Activated T-helper 17 cell treated with anti-CD3 and anti-CD28 coated beads, Interleukin-2, amount 50 U/mL, for 72 hours (primary cell): ENCODE data around the gene SMIM12. TPM values are rescaled to one million over a fixed set of nuclear protein-coding genes. Genes with fewer than 3 reads are reported as not detected.
"Not testable (repeated sequence)": the region's sequence is repeated elsewhere in the genome, so short reads cannot be mapped to it uniquely, and the experiment has no call there.

Source experiments
- ATAC-seq: fragments of 150-1000 bp; cut with Tn5 transposase; replicated peaks from 2 replicates; pipeline ENCODE4 v1.10.0; 2021; ENCODE audit warnings: mild to moderate bottlenecking, moderate library complexity
- H3K27ac Mint-ChIP-seq: one replicate; pipeline ENCODE4 v1.8.0; 2022; ENCODE audit warnings: mixed read lengths
- H3K27me3 Mint-ChIP-seq: one replicate; pipeline ENCODE4 v1.8.0; 2022; ENCODE audit warnings: mixed read lengths
- H3K36me3 Mint-ChIP-seq: one replicate; pipeline ENCODE4 v1.8.0; 2022; ENCODE audit warnings: low read depth, mild to moderate bottlenecking, mixed read lengths
- H3K4me1 Mint-ChIP-seq: one replicate; pipeline ENCODE4 v1.8.0; 2022; ENCODE audit warnings: mixed read lengths
- H3K4me3 Mint-ChIP-seq: one replicate; pipeline ENCODE4 v1.8.0; 2022; ENCODE audit warnings: mild to moderate bottlenecking, mixed read lengths
- H3K9me3 Mint-ChIP-seq: one replicate; pipeline ENCODE4 v1.8.0; 2022; ENCODE audit warnings: mixed read lengths
- total RNA-seq, 2 donors: library from RNA; stranded (reverse); gene quantifications; one replicate each; pipeline ENCODE4 v1.2.3, GENCODE V29; 2022

SMIM12 gene
- total RNA-seq, 2 donors from 2014 or later, result 30.3 to 60.0 TPM

DNA sequence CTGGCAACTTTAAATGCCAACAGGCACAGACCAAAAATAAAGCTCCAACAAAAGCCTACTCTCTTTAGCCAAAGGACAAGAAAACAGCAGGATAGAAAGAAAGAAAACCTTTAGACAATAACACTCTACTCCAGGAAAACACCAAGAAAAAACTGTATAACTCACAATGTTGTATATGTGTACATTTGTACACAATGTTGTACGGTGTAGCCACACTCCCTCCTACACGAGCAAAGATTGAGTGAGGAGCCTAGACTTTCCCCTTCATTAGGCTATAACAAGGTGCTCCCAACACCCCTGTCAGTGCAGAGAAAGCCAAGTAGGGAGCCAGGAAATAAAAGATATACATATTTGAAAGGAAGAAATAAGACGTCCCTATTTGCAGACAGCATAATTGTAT is 42.8 kb downstream of the SMIM12 start:
- no peaks in the 10 kb centered on the region for H3K36me3 Mint-ChIP-seq
- H3K27me3 Mint-ChIP-seq, result no peaks in the 10 kb centered on the region
- no peak overlapping the region for H3K4me3 Mint-ChIP-seq
- H3K4me1 Mint-ChIP-seq, result no peaks in the 10 kb centered on the region
- no peak overlapping the region for H3K27ac Mint-ChIP-seq
- no peak for ATAC-seq
- H3K9me3 Mint-ChIP-seq, result no peaks in the 10 kb centered on the region

DNA sequence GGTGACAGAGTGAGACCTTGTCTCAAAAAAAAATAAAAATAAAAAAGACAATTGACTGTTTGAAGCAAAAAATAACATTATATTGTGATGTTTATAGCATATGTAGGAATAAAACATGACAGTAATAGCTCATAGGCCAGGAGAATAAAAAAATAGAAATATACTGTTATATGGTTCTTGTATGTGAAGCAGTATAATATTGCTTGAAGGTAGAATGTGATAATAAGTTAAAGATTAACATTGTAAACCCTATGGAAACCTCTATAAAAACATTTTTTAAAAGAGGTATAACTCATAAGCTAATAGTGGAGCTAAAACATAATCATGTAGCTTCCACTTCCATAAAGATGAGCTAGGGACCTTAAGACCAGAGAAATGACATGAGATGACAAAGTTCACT is 43.2 kb downstream of the SMIM12 start:
- Mint-ChIP-seq H3K9me3 (no peaks in the 10 kb centered on the region), H3K27me3 (no peaks in the 10 kb centered on the region), H3K36me3 (no peaks in the 10 kb centered on the region)

DNA sequence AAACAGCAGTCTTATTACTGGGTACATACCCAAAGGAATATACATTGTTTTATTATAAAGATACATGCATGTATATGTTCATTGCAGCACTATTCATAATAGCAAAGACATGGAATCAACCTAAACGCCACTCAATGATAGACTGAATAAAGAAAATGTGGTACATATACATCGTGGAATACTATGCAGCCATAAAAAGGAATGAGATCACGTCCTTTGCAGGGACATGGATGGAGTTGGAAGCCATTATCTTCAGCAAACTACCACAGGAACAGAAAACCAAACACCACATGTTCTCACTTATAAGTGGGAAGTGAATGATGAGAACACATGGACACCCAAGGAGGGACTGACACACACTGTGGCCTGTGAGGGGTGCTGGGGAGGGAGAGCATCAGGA is 48.8 kb downstream of the SMIM12 start:
- not testable (repeated sequence) for H3K9me3 Mint-ChIP-seq, ATAC-seq, H3K27me3 Mint-ChIP-seq, H3K27ac Mint-ChIP-seq, H3K4me1 Mint-ChIP-seq, H3K4me3 Mint-ChIP-seq, H3K36me3 Mint-ChIP-seq

More for the DNA sequence above, 43.2 kb downstream of the SMIM12 start:
- no peak overlapping the region for H3K27ac Mint-ChIP-seq
- no peaks in the 10 kb centered on the region for H3K4me1 Mint-ChIP-seq
- no peak for ATAC-seq
- no peak overlapping the region for H3K4me3 Mint-ChIP-seq

DNA sequence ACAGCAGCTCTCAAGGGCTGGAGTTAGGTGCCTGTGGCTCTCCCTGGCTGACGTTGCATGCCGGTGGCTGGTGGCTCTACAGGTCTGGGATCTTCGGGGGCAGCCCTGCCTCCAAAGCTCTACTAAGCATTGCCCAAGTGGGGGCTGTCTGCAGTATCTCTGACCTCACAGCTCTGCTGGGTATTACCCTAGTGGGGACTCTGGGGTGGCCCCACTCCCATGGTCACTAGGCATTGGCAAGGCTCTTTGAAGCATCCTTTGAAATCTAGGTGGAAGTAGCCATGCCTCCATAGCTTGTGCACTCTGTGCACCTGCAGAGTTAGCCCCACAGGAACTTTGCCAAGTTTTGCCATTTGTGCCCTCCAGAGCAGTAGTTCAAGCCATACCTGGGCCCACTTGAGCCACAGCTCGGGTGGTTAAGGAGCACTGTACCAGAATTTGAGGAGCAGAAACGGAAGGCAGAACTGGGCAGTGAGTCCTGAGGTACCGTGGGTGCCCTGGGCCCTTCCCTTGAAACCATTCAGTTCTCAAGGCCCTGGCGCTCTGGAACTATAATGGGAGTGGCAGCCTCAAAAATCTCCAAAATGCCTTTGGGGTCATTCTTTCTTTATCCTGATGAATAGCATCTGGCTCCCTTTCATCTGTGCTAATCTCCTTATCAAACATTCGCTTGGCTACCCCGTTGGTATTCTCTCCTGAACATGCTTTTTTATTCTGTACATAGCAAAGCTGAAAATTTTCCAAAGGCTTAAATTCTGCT is 51.3 kb downstream of the SMIM12 start:
- Mint-ChIP-seq H3K36me3 (no peaks in the 10 kb centered on the region), H3K4me3 (no peak overlapping the region), H3K9me3 (peaks cover 9% of the 10 kb centered on the region), H3K4me1 (no peaks in the 10 kb centered on the region), H3K27ac (no peak overlapping the region), H3K27me3 (no peaks in the 10 kb centered on the region)
- no peak for ATAC-seq

DNA sequence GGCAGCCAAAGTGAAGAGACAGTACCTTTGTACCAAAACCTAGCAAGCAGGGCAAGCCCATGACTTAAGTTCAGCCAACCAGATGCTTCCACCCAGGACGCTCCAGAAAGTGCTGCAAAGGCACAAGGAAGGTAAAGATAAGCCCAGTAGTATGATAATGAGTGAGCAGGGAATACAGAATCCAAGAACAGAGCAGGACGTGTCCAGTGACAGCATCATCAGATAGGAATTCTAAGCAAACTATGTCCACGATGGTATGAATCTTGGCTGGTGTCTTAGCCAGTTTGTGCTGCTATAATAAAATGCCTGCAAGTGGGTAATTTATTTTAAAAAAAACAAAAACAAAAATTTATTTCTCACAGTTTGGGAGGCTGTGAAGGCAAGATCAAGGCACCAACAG is 53.2 kb downstream of the SMIM12 start:
- no peak for ATAC-seq
- H3K27ac Mint-ChIP-seq, result no peak overlapping the region
- H3K4me3 Mint-ChIP-seq, result no peak overlapping the region
- H3K4me1 Mint-ChIP-seq, result no peaks in the 10 kb centered on the region
- H3K36me3 Mint-ChIP-seq, result no peaks in the 10 kb centered on the region
- peaks cover 9% of the 10 kb centered on the region for H3K9me3 Mint-ChIP-seq
- H3K27me3 Mint-ChIP-seq, result no peaks in the 10 kb centered on the region

DNA sequence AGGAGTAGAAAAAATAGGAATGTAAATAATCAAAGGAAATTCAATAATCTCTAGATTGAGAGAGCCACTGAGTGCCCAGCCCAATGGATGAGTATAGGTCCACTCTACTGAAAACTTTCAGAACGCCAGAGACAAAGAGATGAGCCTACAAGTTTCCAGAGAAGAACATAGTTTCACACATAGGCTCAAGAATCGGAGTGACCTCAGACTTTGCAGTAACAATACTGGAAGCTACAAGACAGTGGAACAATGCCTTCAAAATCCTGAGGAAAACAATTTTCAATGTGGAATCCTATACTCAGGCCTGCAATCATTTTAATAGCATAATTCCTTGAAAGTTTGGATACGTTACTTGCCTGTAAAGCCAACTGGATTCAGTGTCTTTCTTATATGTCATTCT is 55.8 kb downstream of the SMIM12 start:
- peaks cover 4% of the 10 kb centered on the region for H3K4me1 Mint-ChIP-seq
- no peak overlapping the region for H3K4me3 Mint-ChIP-seq
- no peaks in the 10 kb centered on the region for H3K9me3 Mint-ChIP-seq
- ATAC-seq, result no peak
- H3K27me3 Mint-ChIP-seq, result no peaks in the 10 kb centered on the region
- no peak overlapping the region for H3K27ac Mint-ChIP-seq
- no peaks in the 10 kb centered on the region for H3K36me3 Mint-ChIP-seq

Other genes with a start within 250 kb of the SMIM12 start
- gene GJB5, start 104.7 kb downstream of the SMIM12 start, total RNA-seq, result not detected
- gene GJB4, start 100.0 kb downstream of the SMIM12 start, total RNA-seq, result not detected
- not detected for gene GJB3, start 78.5 kb downstream of the SMIM12 start, total RNA-seq
- not detected for gene GJA4, start 66.8 kb downstream of the SMIM12 start, total RNA-seq
- 1 to 10 TPM; 1.3 TPM for gene DLGAP3, start 69.9 kb upstream of the SMIM12 start, total RNA-seq
- 10 to 100 TPM; 13.1 to 17.3 TPM for gene TMEM35B, start 125.6 kb upstream of the SMIM12 start, total RNA-seq
- 10 to 100 TPM; 14.4 to 24.8 TPM for gene ZMYM6, start 172.2 kb upstream of the SMIM12 start, total RNA-seq
- gene ZMYM1, start 219.6 kb upstream of the SMIM12 start, total RNA-seq, result 1 to 10 TPM; 1.8 to 3.5 TPM